Measurements from ENCODE around the gene ZNF283.
A peak's percentile ranks its signal among the peaks of the same experiment; 100 is the strongest.

ZNF283 gene

DNA sequence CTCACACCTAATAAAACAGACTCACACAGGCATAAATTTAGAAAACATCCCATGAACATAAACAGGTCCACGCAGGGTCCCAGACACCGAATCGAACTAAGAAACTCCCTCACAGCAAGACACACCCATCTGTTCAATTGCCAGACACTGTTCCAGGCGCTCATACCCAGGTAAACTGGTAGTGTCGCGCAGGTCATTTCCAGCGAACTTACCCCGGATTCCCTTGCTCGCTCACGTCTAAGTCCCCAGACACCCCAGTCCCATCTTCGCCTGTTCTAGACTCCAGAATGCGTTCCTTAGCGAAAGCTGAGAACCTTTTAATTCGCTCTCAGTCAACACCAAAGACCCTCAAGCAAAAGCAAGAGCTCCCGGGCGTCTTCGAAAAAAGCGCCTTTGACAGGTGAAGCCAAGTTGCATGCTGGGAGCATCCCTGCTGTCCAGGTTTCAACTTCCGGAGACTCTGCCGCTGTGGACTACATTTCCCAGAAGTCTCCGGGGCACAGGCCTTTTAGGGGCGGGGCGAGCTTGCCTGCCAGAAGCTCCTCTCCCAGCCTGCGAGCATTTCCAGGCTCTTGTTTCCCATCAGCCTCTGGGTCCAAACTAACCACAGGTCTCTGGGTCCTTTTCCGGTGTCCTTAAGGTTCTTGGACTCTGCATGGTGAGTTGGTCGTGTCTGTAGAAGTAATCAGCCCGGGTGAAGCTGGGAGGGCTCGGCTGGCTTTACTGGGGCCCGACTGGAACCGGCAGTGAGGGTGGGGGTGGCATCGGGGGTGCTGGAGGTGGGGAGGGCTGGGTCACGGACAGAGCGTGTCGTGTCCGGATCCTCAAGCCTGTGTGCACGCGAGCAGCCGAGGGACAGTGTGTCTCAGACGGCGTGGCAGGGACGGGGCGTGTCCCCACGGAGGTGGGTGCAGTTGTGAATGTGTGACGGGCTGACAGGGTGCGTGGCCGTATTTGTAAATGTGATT lies at the start of gene ZNF283:
ZNF283 (plus strand) TSS at position 535 of the 968 bp plus-strand sequence. CDS start 6,184 bp downstream, outside the sequence.
- peak; percentile 84 for DNase-seq (ENCODE audit: low read depth)

DNA sequence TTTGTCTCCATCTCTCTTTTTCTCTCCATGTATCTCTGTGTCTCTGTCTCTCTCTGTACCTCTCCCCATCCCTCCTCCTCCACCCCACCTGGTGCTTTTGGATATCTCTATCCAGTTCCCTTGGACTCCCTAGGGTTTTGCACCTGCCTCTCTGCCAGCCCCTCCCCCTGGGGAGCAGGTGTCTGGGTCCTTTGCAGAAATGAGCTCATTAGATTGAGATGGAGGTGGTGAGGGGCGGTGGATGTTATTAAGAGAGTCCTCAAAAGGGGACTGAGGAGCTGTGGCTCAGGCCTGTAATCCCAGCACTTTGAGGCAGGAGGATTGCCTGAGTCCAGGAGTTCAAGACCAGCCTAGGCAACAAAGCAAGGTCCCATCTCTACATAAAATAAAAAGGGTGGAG lies 48.5 kb upstream of the ZNF283 start:
- DNase-seq (ENCODE audit: low read depth): no peak

DNA sequence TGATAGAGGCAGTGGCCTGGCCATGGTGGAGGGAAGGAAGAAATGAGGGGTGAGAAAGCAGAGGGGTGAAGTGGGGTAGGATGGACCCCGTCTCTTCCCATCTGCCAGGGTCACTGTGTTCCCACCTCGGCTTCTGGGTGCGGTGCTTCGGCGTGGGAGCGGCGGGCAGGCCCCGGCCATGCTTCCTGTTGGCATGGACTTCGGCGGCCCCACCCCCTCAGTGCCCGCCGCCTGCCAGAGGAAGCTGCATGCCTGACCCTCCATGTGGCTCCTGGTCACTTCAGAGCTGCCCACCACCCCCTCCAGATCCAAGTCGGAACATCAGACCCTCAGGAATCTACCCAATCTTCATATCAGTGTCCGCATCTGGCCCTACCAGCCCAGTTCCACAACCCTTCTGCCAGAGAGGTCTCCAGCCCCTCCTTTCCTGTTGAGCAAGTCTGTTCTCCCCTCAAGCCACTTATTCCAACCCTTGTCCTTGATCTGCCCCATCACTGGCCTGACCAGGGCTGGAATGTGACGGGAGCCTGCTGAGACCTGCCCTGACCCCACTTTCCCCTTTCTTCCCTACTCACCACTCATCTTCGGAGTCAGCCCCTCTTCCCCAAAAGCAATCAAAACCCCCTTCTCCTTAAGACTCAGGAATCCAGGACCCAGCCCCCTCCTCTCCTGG lies 47.8 kb upstream of the ZNF283 start:
- no peak for DNase-seq (ENCODE audit: low read depth)

DNA sequence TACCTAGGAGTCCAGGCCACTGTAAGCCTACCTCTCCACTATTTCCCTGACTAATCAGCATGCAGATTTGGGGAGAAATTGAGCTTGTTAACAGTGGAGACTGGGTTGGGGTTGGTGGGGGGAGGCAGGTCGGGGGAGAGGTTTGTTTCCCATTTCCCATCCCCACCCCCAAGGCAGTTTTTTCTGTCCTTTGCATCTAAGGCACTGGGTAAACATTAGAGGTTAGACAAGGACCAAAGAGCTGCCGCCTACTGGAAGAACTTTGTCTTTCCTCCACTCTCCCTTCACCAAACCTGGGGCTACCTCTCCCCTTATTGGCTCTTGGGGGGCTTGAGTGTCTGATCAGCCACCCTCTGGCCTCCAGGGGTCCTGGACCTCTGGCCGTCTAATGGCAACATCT lies 47.3 kb upstream of the ZNF283 start:
- no peak for DNase-seq (ENCODE audit: low read depth)

DNA sequence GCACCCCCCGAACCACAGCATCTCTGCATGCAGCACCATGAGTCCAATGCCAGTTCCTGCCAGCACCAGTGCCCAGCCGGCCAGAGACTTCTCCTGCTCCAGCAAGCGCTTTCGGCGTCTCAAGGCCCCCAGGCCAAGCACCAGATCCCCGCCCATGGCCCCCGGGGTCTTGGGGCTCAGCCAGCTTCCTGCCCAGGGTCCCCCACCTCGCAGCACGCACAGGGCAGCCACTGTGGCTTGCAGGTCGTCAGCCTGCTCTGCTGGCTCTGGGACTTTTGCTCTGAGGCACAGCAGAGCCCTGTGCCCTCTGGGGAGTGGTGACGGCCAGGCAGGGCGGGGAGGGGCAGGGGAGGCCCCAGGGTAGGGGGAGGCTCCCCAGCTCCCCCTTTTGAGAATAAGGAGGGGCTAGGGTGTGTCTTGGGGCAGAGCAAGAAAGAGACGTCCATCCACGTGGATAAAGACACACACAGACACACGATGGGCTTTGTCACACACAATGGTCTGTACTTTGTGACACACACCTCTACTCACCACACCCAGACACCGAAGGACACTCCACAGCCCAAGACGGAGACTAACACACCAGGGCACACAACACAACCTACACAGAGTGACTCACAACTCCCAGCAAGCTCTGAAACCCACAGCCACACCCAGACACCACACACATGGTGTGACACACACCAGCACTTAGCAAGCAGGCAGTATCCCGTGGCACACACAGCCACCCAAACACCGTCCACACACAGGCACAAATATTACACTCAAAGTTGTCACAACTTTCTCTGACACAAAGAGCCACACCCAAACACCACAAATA lies 46.2 kb upstream of the ZNF283 start, which contains the start of gene KCNN4:
KCNN4 (minus strand) TSS at position 268 of the 820 bp plus-strand sequence; CDS start at position 156, 112 bp downstream.
- peak; percentile 14 for DNase-seq (ENCODE audit: low read depth)

DNA sequence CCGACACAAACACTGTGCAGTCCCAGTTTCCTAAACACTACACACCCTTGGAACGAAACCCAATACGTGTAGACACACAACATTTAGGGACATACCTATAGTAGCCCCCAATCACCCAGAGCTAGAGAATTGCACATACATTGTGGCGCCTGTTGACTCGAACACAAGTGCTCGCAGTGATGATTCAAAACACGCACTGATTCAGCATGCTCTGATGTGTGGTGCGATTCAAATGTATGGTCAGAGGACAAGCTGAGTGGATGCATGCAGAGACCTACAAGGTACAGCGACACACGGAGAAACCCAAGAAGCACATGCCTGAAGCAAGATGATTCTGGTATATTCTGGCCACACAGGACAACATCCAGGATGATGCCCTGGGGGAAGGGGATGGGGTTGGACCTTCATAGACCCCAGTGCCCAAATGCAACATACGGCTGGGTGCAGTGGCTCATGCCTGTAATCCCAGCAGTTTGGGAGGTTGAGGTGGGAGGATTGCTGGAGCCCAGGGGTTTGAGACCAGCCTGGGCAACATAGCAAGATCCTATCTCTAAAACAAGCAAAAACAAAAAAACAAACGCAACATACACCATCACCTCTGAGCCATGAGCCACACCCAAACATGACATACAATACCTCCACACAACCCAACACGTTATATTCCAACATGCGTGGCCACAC lies 45.4 kb upstream of the ZNF283 start:
- no peak for DNase-seq (ENCODE audit: low read depth)

DNA sequence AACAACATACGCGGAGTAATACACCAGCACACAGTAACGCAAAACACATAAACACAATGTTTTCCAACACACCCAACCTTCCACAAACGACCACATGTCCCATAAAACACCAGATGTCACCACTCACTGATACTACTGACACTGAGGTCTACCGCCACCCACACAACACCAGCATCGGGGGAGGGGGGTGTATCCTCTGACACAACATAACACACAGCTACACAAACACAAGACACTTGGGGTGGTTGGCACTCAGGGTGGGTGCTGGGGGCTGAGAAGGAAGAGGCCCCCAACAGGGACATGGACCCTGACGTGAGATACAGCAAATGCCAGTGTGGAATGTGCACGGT lies 44.8 kb upstream of the ZNF283 start:
- no peak for DNase-seq (ENCODE audit: low read depth)

DNA sequence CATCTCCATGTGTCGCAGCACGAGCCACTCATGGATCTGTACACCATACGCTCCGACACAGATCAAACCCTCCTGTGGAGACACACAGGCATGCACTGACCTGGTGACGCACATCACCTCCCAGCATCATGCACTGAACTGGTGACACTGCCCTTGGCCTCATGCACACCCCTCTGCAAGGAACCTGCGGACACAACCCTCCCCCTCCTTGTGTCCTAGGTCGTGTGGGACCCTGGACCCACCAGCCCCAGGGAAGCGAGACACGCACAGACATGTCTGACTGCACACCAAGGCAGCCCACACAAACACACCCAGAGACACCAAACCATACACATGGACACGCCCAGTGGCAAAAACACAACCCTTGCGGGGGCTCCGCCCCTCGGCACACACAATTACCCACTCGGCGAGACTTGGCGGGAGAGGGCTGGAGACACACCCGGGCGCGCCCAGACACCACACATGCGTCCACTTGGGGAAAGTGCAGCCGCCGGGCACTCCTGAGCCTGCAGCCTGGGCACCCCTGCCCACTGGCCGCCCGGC lies 44.4 kb upstream of the ZNF283 start:
- DNase-seq (ENCODE audit: low read depth): no peak

DNA sequence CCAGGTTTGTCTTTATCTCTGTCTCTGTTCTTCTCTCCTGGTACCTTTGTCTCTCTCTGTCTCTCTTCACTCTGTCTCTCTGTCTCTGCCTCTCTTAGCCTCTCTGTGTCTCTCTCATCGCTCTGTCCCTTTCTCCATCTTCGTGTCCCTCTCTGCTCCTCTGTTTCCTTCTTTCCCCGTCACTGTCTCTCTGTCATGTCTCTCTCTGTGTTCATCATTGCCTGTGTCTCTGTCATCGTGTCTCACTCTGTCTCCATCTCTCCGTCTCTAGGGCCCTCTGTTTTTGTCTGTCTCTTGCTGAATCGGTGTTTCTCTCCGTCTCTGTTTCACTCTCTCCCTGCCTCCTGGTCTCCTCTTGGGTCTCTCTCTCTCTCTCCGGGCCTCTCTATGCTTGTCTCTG lies 43.5 kb upstream of the ZNF283 start:
- no peak for DNase-seq (ENCODE audit: low read depth)

DNA sequence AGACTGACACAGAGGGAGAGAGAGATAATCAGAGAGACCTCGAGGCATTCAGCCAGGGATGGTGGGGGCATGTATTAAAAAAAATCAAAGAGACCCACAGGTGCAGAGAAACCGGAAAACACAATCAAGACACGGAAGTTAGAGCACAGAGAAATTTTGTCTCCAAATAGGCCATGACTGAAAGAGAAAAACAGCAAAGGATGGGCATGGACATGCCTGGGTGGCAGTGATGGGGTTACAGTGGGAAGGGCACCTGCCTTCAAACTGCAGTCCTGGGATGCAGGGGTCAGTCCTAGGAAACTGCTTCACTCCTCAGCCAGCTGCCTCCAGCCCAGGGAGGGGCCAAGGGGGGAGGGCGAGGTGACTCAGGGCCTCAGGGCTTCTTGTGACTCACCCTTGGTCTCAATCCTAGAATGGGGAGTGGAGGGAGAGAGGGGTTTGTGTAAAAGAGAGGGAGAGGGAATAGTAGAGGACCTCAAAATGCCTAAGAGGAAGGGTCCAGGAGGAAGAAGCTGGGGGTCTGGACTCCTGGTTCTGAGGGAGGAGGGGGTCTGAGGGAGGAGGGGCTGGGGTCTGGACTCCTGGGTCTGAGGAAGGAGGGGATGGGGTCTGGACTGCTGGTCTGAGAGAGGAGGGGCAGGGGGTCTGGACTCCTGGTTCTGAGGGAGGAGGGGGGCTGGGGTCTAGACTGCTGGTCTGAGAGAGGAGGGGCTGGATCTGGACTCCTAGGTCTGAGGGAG lies 42.7 kb upstream of the ZNF283 start:
- peak; percentile 60 for DNase-seq (ENCODE audit: low read depth)

DNA sequence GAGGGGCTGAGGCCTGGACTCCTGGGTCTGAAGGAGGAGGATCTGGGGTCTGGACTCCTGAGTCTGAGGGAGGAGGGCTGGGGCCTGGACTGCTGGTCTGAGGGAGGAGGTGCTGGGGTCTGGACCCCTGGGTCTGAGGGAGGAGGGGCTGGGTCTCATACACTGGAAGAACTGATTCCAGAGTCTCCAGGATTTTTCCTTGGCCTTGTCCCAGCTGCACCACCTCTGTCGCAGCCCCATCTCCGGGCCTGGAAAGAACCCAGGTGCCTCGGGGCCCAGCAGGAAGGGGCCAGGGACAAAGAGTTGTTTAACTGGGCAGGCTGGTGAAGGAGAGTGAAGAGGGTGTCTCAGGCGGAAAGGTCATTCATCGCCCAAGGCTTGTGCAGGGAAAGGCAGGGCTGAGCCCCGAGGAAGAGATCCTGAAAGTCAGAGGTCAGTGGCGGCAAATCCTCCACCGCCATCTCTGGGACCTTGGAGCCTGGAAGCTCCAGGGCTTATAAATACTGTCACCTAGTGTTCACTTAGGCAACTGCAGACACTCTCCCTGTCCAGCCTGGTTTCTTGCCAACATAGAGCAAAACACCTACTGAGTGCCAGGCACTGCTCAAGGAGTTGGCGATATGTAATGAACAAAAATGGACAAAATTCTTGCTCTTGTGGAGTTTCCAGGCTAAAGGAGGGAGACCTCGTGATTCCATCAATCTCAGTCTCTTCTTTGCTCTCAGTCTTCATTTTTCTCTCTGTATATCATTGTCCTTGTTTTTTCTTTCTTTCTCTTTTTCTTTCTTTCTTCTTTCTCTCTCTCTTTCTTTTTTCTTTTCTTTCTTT lies 41.9 kb upstream of the ZNF283 start:
- DNase-seq (ENCODE audit: low read depth): peak; percentile 54

DNA sequence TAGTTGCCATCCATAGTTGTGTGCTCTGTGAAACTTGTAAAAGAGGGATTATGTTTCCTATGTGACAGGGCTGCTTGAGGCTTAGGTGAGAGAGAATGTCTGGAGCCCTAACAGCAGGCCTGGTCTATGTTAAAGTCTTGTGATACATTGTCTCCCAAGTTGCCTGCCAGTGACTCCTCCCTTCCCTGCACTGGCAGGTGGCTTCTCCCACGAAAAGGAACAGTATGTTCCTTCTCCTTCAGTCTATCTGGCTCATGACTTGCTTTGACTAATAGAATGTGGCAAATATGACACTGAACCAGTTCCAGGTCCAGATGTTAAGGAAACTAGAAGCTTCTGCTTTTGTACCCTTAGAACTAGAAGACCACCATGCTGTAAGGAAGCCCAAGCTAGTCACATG lies 40.5 kb upstream of the ZNF283 start:
- no peak for DNase-seq (ENCODE audit: low read depth)

DNA sequence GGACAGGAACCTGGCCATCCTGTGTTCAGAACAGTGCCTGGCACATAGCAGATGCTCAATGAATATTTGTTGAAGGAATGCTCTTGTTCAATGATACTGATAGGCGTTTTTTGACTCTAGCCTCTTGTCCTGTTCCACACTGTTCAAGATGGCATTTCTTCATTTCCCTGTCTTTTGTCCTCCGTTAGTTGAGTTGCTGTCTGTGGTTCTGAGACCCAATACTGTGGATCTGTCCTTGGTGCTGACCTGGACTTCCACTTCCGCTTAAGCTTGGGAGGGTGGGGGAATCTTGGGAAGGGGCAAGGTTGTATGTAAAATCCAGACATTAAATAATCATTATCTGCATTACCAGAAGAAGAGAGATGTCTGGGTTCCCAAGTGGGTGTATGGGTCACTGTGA lies 38.1 kb upstream of the ZNF283 start:
- DNase-seq (ENCODE audit: low read depth): peak; percentile 28

DNA sequence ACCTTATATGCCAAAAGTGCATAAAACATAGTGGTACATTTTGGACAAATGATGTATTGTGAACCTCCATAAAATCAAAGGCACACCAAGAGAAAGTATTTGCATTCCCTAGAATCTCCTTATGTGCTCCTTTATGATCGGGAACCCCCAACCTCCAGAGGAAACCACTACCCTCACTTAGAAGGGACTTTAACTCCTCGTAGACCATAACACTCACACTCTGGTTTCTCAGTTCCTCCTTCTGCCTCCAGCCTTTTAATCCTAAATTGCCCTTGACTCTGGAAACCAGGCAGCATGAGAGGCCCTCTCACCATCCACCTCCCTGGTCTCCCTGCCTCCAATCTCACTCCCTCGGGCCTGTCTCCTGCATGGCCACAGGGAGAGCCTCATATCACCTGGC lies 36.5 kb upstream of the ZNF283 start:
- DNase-seq (ENCODE audit: low read depth): no peak

DNA sequence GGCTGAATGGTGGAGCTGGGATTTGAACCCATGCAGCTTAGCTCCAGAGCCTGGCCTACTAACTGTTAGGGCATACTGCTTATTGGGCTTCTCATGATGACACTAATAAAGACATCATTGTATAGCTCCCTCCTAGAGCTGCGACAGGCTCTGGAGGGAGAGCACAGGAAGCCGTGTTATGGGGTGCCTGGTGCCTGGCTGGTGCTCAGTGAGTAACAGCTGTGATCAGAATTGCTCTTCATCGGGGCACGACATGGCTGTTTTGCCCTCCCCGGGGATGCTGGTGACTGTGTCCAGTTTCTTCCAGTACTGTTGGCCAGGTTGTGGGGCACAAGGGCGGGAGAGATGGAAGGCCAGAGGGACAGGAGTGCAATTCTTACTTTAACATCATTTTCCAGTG lies 30.0 kb upstream of the ZNF283 start:
- DNase-seq (ENCODE audit: low read depth): no peak

DNA sequence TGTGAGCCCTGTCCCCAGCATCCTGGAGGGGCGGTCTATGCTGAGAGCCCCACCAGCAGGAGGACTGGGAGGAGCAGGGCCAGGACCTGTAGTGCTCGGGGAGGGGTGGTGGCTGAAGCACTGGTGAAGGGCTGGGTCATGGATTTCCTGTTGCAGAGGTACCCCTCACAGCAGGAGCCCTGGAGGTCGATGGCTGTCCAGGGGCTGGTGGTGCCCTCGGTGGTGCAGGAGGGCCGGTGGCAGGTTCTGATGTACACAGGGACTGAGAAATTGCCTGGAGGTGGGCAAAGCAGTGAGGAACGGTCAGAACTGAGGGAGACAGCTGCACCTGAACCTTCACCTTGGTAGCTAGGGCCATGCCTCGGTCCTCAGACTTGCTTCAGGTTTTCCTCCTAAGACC lies 29.6 kb upstream of the ZNF283 start:
- DNase-seq (ENCODE audit: low read depth): no peak

DNA sequence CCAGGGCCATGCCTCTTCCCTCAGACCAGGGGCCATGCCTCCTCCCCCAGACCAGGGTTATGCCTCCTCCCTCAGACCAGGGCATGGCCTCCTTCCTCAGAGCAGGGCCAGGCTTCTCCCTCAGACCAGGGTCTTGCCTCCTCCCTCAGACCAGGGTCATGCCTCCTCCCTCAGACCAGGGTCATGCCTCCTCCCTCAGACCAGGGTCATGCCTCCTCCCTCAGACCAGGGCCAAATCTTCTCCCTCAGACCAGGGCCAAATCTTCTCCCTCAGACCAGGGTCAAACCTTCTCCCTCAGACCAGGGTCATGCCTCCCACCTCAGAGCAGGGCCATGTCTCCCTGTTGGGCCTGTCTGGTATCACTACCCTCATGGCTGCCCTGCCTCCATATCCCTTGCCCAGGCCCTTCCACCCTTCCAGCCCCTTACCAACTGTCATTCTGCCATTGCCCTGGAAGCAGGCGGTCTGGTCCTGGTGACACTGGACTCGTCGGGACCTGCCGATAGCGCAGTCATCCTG lies 29.0 kb upstream of the ZNF283 start:
- no peak for DNase-seq (ENCODE audit: low read depth)

DNA sequence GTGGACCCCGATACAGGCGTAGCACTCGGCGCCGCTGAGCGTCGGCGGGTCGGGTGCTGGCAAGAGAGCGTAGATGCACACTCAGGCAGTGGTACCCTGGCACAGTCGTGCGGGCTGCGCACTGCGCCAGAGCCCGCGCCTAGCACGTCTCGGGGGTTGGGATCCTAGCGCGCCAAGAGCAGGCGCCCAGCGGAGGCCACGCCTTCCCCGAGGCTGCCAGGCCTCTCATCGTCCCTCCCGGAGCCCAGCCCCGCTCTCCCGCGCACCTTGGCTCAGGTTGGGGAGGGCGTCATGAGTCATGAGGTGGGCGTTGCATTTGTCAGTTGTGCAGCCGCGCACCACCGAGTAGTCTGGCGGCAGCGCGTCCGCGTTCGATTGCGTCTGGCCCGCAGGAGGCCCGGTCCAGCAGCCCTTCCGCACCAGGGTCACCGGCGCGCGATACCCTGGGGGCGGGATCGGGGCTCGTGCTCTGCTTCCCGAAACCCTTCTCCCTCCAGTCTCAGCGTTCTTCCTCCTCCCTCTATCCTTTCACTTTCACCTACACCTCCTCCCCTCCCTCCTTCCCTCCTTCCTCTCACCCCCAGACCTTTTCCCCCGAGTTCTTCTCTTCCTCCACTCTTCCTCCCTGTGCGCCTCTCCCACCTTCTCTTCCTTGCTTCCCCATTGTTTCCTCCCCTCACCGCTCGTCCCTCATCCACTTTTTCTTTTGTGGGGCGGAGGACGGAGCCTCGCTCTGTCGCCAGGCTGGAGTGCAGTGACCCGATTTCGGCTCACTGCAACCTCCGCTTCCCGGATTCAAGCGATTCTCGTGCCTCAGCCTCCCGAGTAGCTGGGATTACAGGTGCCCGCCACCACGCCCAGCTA lies 28.3 kb upstream of the ZNF283 start:
- no peak for DNase-seq (ENCODE audit: low read depth)

Measured in fibroblast of gingiva (primary cell).